NCI-H748 (cell line): Measurements from ENCODE around the gene HDAC4.

Experiments used
- DNase-seq: peaks from one replicate; lab custom pipeline; 2025; ENCODE audit not compliant: unreplicated experiment; lab: John Stamatoyannopoulos, UW

HDAC4 gene

DNA sequence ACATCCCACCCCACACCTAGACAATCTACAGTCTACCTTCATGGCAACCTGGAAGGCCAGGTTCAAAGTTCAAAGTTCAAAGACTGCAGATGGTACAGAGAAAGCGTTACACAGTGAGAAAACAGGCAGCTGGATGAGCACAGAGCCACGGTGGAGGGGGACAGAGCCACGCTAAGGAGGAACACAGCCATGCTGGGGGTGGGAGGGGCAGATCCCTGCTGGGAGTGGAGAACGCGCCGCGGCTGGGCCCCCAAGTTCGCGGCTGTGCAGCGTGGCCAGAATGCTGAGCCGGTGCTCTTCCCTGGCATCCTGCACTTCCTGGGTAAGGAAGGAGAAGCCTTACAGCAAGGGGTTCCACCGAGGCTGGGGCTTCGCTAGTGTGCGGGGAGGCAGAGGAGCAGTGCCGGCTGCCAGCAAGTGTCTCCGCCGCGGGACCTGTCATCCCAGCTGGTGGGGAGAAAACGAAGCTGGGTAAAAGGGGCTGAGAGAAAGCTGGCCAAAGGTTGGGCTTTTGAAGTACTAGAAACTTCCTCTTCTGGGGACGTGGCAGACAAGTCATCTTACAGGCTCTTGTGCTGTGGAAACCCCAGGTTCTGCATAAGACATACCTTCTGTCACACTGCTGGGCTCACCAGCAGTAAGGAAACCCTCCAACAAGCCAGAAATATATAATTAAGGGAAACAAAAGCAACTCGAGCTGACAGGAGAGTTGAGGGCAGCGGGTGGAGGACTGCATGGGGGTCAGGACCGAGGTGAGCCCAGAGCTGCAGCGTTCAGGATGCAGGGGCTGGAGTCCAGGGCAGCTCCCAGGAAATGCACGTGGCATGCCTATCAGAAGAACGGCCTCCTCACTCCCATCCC is 115.5 kb downstream of the HDAC4 start:
- DNase-seq = no peak

DNA sequence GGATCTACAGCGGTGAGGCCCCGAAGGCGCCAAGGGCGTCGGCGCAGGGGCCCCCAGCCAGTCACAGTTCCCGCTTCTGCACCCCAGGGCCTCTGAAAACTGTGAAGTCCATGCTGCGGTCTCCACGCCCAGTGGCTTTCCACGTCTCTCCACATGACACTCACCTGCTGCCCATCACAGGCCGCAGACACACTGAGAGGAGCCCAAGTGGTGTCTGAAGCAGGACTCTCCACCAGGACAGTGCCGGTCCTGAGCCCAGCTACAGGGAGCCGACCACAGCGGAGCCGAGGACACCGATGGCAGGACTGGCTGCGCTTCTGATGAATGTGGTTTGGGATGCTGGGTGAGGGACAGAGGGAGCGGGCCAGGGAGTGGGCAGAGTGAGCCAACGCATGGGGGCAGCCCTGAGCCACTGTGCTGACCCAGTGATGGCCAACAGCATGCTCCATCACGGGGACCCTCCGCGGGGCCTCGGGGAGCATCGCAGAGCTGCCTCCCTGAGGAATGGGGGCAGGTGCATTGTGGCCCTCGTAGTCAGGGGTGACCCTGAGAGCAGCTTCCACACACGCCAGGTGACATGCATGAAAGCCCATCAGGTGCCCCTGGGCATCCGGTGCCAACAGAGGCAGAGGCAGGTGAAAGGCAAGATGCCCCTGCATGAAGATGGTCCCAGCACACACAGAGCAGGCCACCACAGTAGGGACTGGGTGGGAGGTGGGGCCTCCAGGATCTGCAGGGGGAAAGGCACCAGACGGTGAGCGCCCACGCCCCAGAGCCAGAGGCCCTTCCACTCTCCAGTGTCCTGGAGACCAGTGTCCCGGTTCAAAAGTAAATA is 116.6 kb downstream of the HDAC4 start:
- no peak for DNase-seq

GRCh38 chr2:239283288-239283945 is 117.4 kb downstream of the HDAC4 start:
- DNase-seq = no peak

DNA sequence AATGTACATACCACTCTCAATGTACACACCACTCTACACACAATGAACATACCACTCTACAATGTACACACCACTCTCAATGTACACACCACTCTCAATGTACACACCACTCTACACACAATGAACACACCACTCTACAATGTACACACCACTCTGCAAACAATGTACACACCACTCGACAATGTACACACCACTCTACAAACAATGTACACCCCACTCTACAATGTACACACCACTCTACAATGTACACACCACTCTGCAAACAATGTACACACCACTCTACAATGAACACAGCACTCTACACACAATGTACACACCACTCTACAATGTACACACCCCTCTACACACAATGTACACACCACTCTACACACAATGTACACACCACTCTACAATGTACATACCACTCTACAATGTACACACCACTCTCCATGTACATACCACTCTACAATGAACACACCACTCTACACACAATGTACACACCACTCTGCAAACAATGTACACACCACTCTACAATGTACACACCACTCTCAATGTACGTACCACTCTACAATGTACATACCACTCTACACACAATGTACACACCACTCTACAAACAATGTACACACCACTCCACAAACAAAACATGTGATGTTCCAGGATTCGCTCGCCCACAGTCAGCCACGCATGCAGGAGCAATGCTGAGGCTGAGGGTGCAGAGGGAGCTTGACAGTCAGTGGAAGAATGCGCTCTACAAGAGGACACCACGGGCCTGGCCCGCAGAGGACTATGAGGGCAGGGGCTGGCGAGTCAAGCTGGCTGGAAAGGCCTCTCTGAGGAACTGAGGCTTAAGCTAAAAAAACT is 118.2 kb downstream of the HDAC4 start:
- DNase-seq = no peak

DNA sequence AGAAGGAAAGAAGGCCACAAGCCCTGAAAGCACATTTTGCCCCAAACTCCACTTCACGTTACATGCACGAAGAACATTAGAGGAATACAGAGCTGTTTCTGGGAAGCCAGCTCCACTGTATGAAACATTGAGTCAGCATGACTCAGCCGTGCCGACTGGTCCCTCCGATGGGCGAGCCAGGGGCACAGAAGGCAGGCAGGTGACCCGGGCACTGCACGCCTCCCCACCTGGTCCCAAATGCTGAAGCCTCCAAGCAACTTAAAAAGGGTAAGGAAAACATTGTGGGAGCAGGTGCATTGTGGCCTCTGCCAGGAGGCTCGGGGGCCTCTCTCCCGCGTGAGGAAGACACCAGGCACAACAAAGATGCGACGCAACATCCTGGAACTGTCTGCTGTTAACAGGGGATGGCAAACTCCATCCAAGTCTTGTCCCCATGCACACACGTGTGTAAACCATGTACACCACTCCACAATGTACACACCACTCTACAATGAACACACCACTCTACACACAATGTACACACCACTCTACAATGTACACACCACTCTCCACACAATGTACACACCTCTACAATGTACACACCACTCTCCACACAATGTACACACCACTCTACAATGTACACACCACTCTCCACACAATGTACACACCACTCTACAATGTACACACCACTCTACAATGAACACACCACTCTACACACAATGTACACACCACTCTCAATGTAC is 120.4 kb downstream of the HDAC4 start:
- peak; percentile 19 for DNase-seq

DNA sequence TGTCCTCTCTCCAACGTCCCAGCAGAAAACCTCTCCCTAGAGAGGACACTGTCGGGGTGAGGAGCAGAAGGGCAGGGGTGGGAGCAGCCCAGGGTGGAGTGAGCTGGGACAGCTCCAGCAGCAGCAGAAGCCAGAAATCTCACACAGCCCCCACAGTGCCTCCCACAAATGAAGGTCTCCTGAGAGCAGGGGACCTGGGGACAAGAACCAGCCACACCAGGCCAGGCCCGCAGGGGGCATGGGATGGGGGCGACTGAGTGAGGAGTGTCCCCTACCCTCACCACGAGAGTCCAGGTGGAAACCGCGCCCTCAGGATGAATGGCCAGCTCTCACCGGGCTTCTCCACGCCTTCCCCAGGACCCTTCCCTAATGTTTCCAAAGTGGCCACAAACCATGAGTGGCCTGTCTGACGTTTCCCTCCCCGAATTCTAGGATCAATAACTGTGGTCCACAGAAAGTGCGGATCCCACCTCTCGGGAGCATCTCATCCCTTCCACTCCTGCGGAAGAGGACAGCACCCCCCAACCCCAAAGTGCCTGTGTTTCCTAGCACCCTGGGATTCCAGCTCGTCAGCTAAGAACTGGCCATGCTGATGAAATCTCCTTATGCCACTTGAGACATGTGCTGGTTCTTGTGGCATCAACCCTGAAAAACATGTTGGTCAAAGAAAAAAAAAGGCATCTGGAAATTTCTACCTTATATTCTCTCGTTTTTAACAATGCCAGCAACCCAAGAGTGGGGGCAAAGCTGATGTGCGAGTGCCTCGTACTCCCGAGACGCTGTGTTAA is 121.1 kb downstream of the HDAC4 start:
- DNase-seq = no peak

DNA sequence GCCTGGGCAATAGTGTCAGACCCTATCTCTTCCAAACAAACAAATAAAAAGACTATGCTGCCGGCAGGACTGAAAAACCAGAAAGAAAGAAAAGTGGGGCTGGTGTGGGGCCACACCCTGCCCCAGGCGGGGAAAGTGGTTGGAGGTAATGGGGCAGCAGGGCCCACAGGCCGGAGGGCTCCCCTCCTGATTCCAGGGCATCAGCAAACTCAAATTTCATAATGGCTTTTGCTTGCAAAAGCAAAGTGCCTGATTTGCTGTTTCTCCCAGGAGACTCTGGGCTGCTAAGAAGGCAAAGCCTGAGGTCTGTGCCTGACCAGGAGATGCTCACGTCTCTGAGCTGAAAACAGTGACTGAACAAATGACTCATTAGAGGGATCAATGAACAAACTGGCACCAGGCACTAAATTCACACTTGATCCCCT is 121.9 kb downstream of the HDAC4 start:
- DNase-seq = no peak

DNA sequence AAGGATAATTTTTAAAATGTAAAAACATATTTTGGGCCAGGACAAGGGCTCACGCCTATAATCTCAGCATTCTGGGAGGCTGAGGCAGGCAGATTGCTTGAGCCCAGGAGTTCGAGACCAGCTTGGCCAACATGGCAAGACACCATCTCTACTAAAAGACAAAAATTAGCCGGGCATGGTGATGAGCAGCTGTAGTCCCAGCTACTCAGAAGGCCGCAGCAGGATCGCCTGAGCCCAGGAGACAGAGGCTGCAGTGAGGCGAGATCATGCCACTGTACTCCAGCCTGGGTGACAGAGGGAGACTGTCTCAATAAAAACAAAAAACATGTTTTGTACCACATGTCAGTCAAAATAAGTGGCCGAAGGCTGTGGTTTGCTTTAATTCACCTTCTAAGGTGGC is 122.5 kb downstream of the HDAC4 start:
- no peak for DNase-seq

GRCh38 chr2:239277401-239278085 is 123.3 kb downstream of the HDAC4 start:
- DNase-seq = no peak

GRCh38 chr2:239276851-239277250 is 124.0 kb downstream of the HDAC4 start:
- no peak for DNase-seq

DNA sequence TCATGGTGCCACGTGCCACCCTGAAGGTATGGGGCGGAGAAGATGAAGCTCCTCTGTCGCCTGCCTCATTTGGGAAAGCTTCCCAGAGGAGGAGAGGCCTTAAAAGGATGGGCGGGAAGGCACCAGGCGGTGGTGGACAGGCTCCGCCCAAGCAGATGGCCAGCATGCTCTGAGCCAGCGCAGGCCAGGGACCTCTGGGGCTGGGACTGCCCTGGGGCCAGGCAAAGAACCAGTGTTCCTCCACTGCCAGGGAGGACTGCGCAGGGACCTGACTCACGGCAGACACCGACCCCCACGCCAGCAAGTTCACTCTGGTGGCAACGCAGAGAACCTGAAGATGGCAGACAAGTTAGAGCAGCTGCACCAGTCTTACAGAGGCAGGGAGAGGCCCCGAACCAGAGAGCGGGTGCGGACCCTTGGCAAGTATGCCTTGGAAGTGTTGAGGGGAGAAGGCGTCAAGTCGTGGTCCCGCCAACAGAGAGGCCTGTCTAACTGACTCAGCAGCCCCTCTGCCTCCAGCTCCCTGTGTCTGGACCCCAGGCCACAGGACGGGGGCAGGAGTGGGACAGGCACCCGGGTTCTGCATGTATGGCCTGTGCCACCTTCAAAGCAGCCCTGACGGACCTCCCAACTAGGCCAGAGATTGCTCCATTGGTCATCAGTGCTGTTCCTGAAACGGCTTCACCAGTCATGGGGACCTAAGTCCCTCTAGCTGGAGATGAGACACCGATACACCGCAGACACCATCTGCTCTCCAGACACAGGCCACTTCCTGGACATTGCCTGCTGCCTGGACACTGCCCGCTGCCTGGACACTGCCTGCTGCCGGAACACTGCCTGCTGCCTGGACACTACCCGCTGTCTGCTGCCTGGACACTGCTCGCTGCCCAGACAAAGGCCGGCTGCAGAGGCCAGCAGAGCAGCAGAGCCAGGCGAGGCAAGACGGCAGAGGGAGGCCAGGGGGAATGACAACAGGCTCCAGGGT is 124.7 kb downstream of the HDAC4 start:
- no peak for DNase-seq

DNA sequence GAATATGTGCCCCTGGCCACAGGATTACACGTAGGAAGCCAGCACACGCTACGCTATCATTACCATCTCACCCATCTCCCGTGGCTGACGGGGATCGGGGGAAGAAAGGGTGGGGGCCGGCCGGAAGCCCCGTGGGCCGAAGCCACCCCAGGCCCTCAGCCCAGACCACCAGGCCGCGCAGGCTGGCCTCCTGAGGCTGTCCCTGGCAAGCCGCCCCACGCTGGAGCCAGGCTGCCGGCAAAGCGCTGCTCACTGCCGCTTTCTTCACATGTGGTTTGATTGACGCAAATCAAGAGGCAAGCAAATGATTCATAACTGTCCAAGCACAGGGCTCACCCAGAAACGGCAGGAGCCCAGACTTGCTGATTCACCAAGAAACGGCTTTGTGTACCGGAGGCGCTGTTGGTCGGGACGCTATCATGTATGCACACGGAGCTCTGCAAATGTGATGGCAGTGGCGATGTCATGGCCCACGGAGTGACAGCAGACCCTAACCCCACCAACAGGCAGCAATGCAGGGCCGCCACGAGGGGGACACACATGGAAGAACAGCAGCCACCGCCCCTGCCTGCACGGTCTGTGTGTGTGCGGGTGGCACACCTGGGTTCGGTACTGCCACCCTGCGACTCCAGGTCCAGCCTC is 125.7 kb downstream of the HDAC4 start:
- no peak for DNase-seq

DNA sequence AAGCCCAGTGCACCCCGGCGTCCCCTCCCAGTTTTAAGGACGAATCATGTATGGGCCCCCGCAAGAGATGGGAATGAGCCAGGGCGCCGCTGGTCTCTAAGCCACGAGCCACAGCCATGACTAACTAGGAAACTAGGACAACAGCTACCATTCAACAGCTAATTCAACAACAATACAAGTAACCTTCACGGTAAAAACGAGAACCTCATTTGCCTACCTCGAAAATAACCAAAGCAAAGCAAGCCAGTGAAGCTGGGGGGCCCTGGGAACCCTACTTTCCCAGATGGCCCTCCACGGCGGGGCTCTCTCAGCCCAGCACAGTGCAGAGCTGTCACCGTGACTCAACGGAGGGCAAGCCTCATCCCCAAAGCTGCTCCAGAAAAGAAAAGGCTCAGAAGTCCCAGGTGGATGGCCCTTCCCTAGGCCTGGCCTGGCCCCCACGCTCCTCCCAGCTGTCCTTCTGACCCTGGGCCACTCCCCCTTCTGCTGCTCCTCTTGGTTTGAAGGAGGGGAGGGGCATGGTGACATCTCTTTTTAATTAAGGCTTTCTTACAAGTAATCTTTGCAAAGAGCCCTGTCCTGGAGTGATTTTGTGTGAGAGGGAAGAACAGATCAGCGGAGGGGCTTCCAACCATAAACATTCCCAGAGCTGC is 126.3 kb downstream of the HDAC4 start:
- DNase-seq = no peak

DNA sequence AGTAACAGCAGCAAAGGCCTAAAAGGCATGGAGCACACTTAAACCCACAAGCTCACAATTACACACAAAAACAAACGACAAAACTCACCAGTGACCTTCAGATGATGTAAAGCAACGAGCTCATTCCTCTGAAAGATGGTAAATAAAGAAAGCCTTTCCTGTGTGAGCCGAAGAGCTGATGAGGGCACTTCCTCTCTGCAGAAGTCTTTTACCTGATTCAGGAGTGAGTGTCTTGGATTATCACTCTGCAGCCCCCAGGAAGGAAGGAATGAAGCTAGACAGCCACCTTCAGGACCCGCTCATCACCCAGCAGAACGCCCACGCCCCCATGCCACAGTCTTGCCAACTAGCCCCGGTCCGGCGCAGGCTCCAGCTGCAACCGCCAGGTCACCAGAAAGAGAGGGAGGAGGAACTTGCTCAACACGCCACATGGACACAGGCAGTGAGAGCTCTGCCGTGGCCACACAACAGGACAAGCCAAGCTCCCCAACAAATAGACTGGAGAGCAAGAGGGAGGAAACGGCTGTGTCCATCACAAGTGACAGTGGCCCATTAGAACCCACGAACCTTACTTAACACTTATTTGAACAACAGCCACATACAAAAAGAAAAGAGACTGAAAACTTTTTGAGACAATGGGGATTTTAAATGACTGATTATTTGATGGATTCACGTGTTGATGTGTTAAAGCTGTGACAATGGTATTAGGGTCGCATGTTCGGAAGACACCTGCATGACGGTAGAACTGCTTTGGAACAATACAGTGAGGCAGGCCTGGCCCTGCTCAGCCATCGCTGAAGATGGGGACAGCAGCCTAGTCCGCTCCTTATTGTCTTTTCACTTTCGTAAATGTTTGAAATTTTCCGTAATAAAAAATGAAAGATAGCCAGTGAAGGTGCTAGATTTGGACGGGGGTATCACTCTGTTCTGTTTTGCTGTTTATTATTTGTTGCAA is 127.3 kb downstream of the HDAC4 start:
- DNase-seq = no peak

DNA sequence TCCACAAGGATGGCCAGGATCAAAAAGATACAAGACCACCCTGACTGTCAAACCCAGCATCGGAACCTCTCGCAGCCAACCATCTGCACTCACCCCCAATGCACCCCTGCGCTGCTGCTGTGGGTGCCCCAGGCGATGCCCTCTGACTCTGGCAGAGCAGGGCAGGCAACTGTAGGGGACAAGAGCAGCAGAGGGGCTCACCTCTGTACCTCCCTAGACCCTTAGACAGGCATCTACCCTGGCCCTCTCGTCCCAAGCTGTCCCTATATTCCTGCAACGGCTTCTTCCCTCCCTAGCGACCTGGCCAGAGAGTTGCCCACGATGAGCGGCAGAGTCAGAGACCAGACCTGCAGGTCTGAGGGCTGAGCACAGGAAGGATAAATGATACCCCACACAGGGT is 128.2 kb downstream of the HDAC4 start:
- no peak for DNase-seq
